HEK293 (cell line): Measurements from ENCODE around the gene USH1G.

Experiments
- TCF7L2 ChIP-seq: IDR thresholded peaks from 2 replicates; pipeline ENCODE4 v1.6.1; 2011; ENCODE audit warnings: low read depth, mild to moderate bottlenecking, inconsistent platforms, low read length, moderate library complexity, borderline replicate concordance
- TF ChIP-seq, protein P1 (sequence below): fragments of 450-650 bp; formaldehyde crosslinking; IDR thresholded peaks from 2 replicates; pipeline ENCODE4 v1.5.1; 2016; ENCODE audit warnings: missing biosample characterization, missing genetic modification characterization

- TF ChIP-seq, protein P1, sequence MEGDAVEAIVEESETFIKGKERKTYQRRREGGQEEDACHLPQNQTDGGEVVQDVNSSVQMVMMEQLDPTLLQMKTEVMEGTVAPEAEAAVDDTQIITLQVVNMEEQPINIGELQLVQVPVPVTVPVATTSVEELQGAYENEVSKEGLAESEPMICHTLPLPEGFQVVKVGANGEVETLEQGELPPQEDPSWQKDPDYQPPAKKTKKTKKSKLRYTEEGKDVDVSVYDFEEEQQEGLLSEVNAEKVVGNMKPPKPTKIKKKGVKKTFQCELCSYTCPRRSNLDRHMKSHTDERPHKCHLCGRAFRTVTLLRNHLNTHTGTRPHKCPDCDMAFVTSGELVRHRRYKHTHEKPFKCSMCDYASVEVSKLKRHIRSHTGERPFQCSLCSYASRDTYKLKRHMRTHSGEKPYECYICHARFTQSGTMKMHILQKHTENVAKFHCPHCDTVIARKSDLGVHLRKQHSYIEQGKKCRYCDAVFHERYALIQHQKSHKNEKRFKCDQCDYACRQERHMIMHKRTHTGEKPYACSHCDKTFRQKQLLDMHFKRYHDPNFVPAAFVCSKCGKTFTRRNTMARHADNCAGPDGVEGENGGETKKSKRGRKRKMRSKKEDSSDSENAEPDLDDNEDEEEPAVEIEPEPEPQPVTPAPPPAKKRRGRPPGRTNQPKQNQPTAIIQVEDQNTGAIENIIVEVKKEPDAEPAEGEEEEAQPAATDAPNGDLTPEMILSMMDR: no peak
- TF ChIP-seq TCF7L2: no peak
Observed at GRCh38 chr17:74898376-74898946, 24.6 kb downstream of the USH1G start.
